NCI-H1694 (cell line): ENCODE results near the gene ARHGDIB.

Experiments used
- DNase-seq: peaks from one replicate; lab custom pipeline; 2025; lab: John Stamatoyannopoulos, UW

ARHGDIB gene

GRCh38 chr12:14930299-14930698 lies 31.1 kb downstream of the ARHGDIB start:
- no peak for DNase-seq

- no peak for DNase-seq
Measured at GRCh38 chr12:14928931-14929330, 32.5 kb downstream of the ARHGDIB start.

- DNase-seq: no peak
Measured at GRCh38 chr12:14927267-14927666, 34.1 kb downstream of the ARHGDIB start.

- DNase-seq: no peak
Measured at GRCh38 chr12:14924541-14924940, 36.9 kb downstream of the ARHGDIB start.

- DNase-seq: no peak
Measured at GRCh38 chr12:14923944-14924343, 37.5 kb downstream of the ARHGDIB start.

GRCh38 chr12:14921218-14921617 lies 40.2 kb downstream of the ARHGDIB start:
- no peak for DNase-seq

GRCh38 chr12:14920475-14921126 lies 40.8 kb downstream of the ARHGDIB start:
- no peak for DNase-seq

- DNase-seq: no peak
Measured at GRCh38 chr12:14919455-14919854, 41.9 kb downstream of the ARHGDIB start.

- no peak for DNase-seq
Measured at GRCh38 chr12:14915736-14916135, 45.7 kb downstream of the ARHGDIB start.

- peak; percentile 33 for DNase-seq
Measured at GRCh38 chr12:14913381-14913781, 48.0 kb downstream of the ARHGDIB start.

GRCh38 chr12:14911131-14911530 lies 50.3 kb downstream of the ARHGDIB start:
- DNase-seq: no peak

- DNase-seq: no peak
Measured at GRCh38 chr12:14910090-14910915, 51.1 kb downstream of the ARHGDIB start.

- no peak for DNase-seq
Measured at GRCh38 chr12:14907953-14908352, 53.4 kb downstream of the ARHGDIB start.

- DNase-seq: no peak
Measured at GRCh38 chr12:14906114-14906513, 55.3 kb downstream of the ARHGDIB start.

- DNase-seq: no peak
Measured at GRCh38 chr12:14905269-14906004, 56.0 kb downstream of the ARHGDIB start.

- DNase-seq: no peak
Measured at GRCh38 chr12:14904854-14905253, 56.5 kb downstream of the ARHGDIB start.

GRCh38 chr12:14903386-14904098 lies 57.9 kb downstream of the ARHGDIB start:
- no peak for DNase-seq

GRCh38 chr12:14902465-14902864 lies 58.9 kb downstream of the ARHGDIB start:
- no peak for DNase-seq

GRCh38 chr12:14901228-14901562 lies 60.2 kb downstream of the ARHGDIB start:
- DNase-seq: no peak

- no peak for DNase-seq
Measured at GRCh38 chr12:14900521-14901227, 60.7 kb downstream of the ARHGDIB start.

- peak; percentile 78 for DNase-seq
Measured at GRCh38 chr12:14896521-14897169, 64.8 kb downstream of the ARHGDIB start.
